ENCODE measurements around the gene SGSM1.

SGSM1 gene

DNA sequence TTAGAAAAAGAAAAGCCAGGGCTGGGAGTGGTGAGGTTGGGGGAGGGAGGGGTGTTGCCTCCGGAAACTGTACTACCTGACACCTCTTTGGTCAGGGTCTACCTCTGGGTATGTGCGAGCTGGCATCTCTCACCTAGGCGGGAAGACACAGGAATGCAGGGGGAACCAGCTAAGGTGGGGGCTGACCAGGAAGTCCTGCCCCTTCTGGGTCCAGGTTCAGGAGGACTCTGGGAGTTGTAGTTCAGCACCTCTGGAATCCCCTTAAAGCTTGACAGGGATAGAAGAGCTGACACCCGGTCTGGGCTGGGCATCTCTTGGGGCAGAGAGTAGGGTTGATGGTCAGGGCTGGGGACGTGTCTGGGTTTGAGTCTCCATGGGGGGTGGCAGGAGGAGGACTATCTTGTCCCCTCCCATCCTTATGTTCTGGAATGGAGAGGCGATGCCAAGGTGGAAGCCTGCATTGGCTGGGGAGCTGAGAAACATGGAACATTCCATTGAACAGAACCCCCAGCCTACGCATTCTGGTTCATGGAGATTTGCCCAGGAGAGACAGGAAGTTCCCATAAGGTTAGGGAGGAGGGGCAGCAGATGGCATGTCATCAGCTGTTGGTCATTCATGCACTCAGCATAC, 144.4 kb downstream of the SGSM1 start:
- DNase-seq (ENCODE audit: low read depth in 2 of 2), result no peak

DNA sequence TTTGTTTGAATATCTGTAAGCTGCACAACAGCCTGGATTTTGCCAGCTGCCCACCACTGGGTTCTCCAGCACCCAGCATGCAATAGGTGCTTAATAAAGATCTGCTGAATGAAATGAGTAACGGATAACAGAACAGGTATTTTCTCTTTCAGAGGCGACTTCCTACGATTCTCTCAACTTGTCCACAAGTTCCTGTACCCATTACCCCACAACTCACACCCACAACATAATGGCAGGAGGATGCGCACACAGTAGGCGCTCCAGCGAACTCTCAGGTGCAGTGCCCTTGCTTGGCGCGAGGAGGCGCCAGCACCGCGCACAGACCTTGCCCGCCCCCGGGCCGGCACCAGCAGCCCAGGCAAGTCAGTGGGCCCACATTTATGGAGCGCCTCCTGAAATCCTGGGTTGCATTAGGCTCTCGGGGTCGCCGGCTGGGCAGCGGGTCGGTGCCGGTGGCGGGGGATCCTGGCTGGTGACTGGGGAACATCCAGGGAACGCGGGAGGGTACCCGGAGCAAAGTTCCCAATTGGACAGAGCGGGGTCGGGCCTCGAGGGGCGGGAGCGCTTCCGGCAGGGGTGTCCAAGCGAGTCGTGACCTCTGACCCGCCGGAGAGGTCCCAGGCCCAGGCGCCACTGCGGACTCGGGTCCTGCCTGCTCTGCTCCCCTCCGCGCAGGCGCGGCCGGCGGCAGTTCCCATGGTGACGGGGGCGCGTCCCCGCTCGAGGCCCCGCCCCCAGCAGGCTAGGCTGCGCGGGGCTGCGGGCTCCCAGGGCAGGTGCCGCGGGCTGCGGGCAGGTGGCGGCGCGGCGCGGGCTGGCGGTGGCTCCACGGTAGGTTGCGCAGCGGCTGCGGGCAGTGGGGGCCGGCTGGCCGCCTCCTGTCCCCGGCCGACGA, 146.2 kb downstream of the SGSM1 start, which contains the start of gene KIAA1671:
TSS of gene KIAA1671 (plus strand) at position 775 of the 895 bp plus-strand sequence. CDS start 75,284 bp downstream, outside the sequence.
- DNase-seq (ENCODE audit: low read depth in 2 of 2), result peak; percentile 72 to 78

DNA sequence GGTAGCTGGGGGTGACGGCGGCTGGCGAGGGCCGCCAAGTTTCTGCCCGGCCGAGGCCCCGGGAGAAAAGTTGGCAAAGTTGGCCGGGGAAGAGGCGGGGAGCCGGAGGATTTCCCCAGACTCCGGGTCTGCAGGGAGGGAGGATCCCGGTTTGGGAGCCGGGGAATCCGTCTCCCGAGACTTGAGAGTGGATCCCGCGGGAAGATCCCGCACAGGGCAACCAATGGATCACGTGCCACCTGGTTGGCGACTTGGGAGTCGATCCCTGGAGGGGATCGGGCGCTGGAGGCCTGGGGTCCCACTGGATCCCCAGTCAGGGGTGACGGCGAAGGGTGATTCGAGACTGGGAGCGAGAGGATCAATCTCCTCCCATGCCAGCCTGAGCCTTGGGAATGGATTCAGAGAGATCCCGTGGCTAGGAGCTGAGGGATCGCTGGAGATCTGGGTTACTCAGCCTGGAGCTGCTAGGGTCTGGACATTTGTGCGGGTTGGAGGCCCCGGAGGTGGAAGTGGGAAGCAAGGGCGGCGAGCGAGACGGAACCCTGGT, 146.9 kb downstream of the SGSM1 start:
- DNase-seq (ENCODE audit: low read depth in 2 of 2), result no peak

DNA sequence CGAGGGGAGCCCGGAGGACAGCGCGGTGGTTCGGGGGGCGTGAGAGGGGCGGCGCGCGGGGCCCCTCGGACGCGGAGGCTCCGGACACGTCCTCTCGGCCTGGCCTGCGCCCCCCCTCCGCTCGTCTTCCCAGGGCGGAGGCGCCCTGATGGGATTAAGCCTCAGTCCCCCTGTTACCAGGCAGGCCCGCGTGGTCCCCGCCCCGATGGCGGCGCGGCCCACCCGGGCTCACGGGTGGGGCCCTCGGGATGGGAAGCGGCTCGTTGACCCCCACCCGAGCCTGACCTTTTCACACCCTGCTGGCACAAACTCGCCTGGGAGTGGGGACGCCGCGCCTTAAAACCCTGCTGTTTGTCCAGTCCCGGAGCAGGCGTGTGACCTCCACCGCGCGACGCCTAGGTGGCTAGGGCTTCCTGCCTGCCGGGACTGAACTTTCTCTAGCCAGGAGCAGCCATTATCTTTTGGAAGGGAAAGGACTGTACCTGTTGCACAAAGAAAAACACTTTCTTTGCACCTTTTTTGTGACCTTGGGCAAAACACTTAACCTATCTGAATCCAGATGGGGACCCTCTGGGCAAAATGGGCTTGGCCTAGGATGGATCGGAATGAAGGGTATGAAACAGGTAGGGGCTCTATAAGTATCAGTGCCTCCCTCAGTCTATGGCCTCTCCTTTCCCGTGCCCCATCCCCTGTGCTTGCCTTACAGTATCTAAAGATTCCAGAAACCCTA, 147.5 kb downstream of the SGSM1 start:
- DNase-seq (ENCODE audit: low read depth in 2 of 2), result no peak

DNA sequence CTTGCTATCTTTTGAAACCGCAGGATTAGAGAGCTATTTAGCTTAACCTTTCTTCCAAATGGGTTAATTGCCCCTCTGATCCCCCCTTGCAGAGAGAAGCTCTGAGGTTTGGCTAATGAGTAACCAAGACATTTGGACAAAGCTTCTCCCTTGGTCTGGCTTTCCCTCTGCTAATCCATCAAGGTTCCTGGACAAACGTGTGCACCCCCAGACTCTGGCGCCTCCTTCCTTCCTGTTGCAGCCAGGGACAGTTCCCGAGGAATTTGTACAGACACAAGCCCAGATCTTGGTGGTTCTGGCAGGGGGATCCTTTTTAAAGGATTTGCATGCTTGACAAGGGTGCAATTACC, 148.1 kb downstream of the SGSM1 start:
- no peak for DNase-seq (ENCODE audit: low read depth in 2 of 2)

DNA sequence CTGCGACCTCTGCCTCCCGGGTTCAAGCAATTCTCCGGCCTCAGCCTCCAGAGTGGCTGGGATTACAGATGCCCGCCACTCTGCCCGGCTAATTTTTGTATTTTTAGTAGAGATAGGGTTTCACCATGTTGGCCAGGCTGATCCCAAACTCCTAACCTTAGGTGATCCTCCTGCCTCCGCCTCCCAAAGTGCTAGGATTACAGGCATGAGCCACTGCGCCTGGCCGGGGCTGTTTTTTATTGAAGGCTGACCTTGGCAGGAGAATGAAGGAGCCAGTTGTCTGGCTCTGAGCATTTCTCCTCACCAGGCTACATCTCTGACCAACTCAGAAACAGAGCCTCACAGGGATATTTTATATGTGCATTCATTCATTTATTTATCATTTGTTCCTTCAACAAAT, 148.8 kb downstream of the SGSM1 start:
- no peak for DNase-seq (ENCODE audit: low read depth in 2 of 2)

DNA sequence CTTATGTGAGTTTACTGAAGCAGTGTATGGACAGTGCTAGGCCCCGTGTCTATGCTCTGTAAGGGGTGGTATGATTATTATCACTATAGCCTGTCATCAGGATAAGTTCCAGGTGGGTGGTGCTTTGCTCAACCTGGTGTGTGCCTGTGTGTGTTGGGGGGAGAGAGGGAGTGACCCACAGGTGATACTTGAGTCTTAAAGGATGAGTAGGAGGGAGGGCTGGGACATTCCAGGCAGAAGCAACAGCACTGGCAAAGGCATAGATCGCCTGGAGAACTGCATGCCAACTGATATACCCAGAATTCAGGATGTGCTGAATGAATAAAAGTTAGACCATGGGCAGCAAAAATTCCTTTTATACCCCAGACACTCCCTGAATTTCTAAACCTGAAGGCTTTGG, 151.0 kb downstream of the SGSM1 start:
- DNase-seq (ENCODE audit: low read depth in 2 of 2), result no peak

DNA sequence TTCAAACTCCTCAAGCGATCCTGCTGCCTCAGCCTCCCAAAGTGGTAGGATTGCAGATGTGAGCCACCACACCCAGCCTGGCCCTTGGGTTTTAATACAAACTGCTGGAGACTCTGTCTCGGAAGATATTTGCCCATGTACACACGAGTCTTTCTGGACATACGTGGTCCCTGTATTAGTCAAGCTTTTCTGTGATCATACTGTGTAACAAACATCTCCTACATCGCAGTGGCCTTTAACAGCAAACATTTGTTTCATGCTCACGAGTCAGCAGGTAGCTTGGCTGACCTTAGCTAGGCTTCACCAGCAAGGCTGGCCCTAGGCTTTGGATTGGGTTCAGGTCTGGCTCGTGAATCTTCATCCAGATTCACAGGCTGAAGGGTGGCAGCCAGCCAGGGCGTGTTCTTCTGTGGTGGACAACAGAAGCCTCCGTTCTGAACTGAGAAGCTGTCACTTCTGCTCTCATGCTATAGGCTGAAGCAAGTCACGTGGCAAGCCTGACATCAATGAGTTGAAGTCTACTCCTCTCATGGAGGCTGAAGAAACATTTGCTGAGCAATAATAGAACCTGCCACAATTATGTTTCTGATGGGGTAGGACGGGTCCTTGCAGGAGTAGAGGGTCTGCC, 155.3 kb downstream of the SGSM1 start:
- DNase-seq (ENCODE audit: low read depth in 2 of 2), result no peak

DNA sequence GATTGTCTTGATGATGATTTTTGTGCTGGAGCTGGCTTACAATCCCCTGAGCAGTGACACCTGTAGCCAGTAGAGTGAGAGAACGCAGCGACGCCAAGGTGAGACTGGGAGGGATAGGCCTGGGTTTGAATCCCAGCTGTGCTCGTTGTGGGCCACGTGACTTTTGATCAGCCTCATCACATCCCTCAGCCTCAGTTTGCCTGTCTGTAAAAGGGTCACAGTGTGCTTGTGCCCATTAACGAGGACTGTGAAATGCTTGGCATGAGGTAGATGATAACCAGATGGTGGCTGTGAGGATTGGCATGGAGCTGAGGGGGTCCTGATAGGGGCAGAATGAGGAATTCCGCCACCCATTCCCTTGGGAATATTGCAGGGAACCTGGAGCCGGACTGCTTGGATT, 156.1 kb downstream of the SGSM1 start:
- DNase-seq (ENCODE audit: low read depth in 2 of 2), result no peak

DNA sequence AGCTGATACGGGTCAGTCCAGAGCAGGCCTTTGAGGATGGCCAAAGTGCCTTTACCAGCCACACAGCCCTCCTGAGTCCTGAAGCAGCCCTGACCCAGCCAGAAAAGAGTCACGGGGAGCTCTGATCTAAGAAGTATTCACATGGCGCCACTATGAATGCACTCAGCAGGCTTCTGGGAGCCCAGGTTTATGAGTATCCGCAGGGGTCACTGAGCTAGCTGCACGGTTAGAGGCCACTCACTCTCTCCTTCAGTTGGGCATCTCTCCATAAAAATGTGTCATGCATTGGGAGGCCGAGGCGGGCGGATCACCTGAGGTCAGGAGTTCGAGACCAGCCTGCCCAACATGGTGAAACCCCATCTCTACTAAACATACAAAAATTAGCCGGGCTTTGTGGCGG, 156.8 kb downstream of the SGSM1 start:
- no peak for DNase-seq (ENCODE audit: low read depth in 2 of 2)

DNA sequence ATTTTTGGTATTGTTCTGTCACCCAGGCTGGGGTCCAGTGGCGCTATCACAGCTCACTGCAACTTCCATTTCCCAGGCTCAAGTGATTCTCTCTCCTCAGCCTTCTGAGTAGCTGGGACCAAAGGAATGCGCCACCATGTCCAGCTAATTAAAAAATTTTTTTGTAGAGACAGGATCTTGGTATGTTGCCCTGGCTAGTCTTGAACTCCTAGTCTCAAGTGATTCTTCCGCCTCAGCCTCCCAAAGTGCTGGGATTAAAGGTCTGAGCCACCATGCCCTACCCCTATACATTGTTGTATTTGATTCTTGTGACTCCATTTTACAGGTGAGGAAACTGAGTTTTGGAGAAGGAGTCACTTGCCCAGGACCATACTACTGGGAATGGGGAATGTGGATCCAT, 158.4 kb downstream of the SGSM1 start:
- no peak for DNase-seq (ENCODE audit: low read depth in 2 of 2)

DNA sequence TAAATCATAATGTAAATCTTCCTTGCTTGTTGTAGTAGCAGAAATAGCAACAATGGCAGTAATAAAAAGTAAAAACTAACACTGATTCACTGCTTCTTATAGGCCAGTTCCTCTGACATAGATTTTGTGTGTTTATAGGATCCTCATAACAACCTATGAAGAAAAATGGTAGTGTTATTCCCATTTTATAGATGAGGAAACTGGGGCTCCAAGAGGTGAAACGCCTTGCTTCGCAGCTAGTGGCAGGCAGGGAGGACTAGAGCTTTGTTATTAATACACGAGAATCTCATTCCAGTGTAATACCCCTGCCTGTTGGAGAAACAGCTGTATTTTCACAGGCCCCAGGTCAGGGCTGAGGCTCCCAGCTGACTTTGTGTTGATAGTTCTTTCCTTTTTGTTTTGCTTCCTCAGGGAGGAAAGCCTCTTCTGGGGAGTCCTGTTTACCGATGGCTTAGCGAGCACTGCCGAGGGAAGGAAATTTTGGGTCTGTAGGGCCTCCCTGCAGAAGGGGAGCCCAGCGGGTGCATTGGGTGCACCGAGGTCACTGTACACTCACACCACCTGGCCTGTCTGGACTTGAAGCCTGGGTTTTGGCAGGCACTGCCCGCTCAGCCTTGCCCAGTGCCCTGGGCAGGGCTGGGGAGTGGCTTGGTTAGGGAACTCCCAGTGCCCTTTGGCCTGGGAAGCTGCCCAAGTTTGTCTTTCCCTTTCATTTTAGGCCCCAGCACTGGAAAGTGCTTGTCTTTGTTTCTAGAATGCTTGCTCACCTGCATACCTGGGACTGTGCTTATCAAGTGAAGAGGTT, 160.0 kb downstream of the SGSM1 start:
- no peak for DNase-seq (ENCODE audit: low read depth in 2 of 2)

DNA sequence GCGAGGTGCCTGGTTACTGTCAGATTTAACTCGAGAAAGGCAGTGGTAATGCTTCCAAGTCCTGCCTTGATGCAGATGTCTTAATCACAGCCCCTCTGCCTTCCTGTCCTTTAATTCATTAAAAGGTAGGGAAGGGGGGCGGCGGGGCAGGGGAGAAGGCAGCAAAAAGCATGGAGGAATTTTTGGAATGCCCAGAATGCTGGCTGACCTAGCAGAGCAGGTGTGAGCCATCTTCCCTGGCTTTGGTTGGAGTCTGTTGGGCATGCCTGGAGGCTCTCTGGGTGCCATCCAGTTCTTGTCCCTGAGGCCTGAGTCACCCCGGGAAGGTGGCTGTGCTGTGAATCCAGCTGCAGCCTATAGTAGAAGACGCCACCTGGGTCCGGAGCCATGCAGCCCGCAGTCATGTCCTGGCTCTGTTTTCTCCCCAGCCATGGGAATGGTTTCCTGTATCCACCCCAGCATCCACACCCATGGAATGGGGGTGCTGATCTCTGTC, 162.1 kb downstream of the SGSM1 start:
- DNase-seq (ENCODE audit: low read depth in 2 of 2), result no peak

DNA sequence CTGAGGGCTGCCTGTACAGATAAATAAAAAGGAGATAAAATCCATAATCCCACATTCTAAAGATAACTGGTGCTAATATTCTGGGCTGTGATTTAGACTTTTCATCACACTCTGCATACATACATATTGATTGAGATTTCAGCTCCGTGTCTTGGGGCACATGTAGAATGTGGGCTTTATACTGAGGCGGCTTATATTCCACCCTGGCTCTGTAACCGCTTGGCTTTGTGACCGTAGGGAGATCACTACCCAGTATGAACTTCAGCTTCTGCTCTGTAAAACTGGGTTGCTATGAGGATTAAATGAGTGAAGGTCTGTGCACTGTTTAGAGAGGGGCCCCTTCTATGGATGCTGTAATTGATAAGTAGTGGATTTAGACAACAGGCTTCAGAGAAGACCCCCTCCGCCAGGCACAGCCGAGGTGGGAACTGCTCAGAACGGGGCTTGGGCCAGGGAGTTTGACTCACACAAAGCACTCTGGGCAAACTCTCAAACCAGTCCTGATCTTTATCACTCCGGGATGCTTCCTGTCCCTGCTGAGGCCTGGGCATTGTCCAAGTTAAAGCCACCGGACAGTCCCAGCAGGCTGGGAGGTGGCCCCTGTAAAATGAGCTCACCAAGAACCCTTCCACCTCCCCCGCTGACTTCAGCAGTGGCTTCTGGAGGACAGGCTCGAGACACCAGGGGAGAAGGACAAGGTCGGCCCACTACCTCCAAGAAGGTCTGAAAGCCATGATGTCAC, 163.7 kb downstream of the SGSM1 start:
- no peak for DNase-seq (ENCODE audit: low read depth in 2 of 2)

DNA sequence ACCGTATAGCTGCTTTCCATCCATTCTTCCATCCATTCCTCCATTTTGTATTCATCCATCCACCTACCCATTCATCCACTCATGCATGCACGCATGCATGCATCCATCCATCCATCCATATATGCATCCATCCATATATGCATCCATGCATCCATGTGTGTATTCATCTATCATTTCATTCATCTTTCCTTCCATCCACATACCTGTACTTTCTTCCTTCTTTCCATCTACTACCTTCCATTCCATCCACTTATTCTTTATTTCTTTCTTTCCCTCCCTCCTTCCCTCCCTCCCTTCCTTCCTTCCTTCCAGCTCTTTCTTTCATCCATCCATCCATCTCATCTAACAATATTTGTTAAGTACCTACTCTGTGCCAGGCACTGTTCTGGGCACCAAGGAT, 166.4 kb downstream of the SGSM1 start:
- no peak for DNase-seq (ENCODE audit: low read depth in 2 of 2)

DNA sequence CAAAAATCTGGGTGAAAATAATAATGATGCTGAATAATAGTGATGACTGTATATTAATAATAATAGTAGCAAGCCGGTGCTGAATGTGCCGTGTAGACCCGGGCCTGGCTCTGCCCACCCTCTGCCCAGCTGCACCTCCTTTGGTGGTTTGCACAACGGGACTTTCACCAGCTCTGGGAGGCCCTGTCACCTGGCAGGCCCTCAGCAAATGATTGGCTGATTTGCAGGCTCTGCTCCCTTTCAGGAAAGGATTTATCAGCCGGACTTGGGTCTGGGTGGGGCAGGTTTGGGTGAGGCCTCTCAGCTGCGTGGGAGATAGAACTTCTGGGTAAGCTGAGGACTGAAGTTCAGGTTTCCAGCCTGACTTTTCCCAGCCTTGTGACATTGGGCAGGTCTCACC, 167.9 kb downstream of the SGSM1 start:
- no peak for DNase-seq (ENCODE audit: low read depth in 2 of 2)

DNA sequence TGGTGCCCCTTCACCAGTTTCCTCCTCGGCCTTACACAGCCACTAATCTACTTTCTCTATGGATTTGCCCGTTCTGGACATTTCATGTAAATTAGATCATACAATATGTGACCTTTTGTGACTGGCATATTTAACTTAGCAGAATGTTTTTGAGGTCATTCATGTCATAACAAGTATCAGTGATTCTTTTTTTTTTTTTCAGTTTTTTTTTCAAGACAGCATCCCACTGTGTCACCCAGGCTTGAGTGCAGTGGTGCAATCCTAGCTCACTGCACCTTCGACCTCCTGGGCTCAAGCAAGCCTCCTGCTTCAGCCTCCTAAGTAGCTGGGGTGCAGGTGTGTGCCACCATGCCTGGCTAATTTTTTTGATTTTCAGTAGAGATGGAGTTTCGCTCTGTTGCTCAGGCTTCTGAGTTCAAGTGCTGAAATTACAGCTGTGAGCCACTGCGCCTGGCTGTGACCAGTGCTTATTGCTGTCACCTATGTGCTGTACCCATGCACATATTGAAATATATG, 169.2 kb downstream of the SGSM1 start:
- no peak for DNase-seq (ENCODE audit: low read depth in 2 of 2)

DNA sequence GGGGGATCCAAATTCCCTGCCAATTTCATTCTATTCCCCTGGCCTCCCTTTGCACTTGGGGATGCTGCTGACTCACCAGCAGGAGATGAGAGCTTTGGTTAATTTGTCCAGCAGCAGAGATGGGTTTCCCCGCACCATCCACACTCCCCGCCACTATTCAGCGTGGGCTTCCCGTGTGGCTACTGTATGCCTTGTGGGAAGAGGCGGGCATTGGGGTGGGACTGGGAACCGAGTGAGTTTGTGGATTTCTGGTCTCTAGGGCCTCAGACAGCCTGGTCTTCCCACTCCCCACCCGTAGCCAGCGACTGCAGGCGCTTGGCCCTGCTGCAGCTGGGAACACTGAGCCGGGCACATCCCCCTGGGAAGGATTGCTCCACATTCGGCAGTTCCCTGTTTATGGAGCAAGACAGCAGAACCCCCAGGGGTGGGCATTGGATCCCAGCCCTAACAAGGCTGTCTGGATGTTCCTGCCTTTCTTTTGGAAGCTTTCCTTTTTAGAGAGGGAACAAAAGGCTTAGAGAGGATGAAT, 169.9 kb downstream of the SGSM1 start:
- DNase-seq (ENCODE audit: low read depth in 2 of 2), result no peak

DNA sequence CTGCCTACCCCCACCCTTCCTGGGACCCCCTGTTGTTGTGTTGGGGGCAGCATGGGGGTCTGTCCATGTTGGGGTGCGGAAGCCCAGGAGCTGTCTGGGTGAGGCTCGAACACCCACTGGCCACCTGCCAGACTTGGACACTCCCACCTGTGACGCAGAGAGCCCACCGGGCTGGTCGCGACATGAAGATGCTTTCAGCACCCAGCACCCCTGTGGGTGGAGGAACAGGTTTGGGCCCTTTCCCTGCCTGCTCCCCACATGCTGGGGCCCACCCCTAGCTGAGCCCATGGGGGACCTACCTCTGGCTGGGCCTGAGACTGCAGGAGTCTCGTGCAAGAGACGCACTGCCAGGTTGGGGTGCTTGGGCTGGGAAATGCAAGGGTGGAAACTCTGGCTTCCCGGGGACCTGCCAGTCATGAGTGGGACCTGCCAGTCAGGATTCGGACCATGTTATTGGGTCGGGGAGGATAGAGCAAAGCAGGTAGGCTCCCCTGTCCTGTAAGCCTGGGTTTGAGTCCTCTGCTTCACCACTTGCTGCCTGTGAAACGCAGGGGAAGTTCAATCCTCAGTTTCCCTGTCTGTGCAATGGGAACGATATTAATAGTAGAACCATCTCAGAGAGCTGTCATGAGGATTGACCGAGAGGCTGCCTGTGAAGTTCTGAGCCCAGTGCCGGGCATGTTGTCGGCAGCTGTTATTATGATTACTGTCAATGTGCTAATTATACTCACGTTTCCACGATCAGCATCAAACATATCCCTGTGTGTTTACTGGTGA, 170.6 kb downstream of the SGSM1 start:
- no peak for DNase-seq (ENCODE audit: low read depth in 2 of 2)

All from stimulated activated CD8-positive, alpha-beta memory T cell treated with anti-CD3 and anti-CD28 coated beads, Interleukin-15, amount 100 ng/mL, for 48 hours (primary cell).